IgD-negative memory B cell (primary cell): Measurements from ENCODE around the gene KRT4. TPM values are rescaled to one million over a fixed set of nuclear protein-coding genes. Genes with fewer than 3 reads are reported as not detected.

Experiments
- H3K27ac Mint-ChIP-seq, 3 donors: one replicate each; pipeline ENCODE4 v1.8.0; 2020 to 2022; ENCODE audit warnings: mild to moderate bottlenecking in 3 of 3, mixed read lengths in 3 of 3, moderate library complexity in 1 of 3
- H3K27me3 Mint-ChIP-seq: one replicate; pipeline ENCODE4 v1.8.0; 2021; ENCODE audit warnings: mixed read lengths
- H3K36me3 Mint-ChIP-seq: one replicate; pipeline ENCODE4 v1.8.0; 2020; ENCODE audit warnings: mild to moderate bottlenecking, mixed read lengths
- H3K4me1 Mint-ChIP-seq, 3 donors: one replicate each; pipeline ENCODE4 v1.8.0; 2020 to 2022; ENCODE audit warnings: mixed read lengths in 3 of 3, mild to moderate bottlenecking in 1 of 3
- H3K4me3 Mint-ChIP-seq, 4 donors: one replicate each; pipeline ENCODE4 v1.8.0; 2020 to 2022; ENCODE audit warnings: mild to moderate bottlenecking in 4 of 4, mixed read lengths in 4 of 4, moderate library complexity in 3 of 4
- H3K9me3 Mint-ChIP-seq, 3 donors: one replicate each; pipeline ENCODE4 v1.8.0; 2020 to 2021; ENCODE audit warnings: mixed read lengths in 3 of 3, mild to moderate bottlenecking in 1 of 3
- polyA plus RNA-seq: library from polyadenylated mRNA; unstranded; fragments of 300-500 nt; fragmentation: Illumina TruSeq; gene quantifications from one replicate; pipeline ENCODE4 v1.2.3, GENCODE V29; 2021

The KRT4 gene
- polyA plus RNA-seq, 1 donor from 2014 or later: not detected

GRCh38 chr12:52759218-52759617, 54.7 kb downstream of the KRT4 start:
- H3K27me3 Mint-ChIP-seq: peaks cover 1% of the 10 kb centered on the region
- H3K4me3 Mint-ChIP-seq: no peak overlapping the region
- H3K4me1 Mint-ChIP-seq: no peaks in the 10 kb centered on the region
- H3K27ac Mint-ChIP-seq: no peak overlapping the region
- H3K9me3 Mint-ChIP-seq: peaks cover 3 to 14% (median 4%) of the 10 kb centered on the region in 3 donors
- H3K36me3 Mint-ChIP-seq: no peaks in the 10 kb centered on the region

GRCh38 chr12:52757449-52758176, 56.3 kb downstream of the KRT4 start:
- peaks cover 3 to 14% (median 4%) of the 10 kb centered on the region in 3 donors for H3K9me3 Mint-ChIP-seq
- H3K4me1 Mint-ChIP-seq: no peaks in the 10 kb centered on the region
- H3K27ac Mint-ChIP-seq: no peak overlapping the region

More at GRCh38 chr12:52757449-52758176, 56.3 kb downstream of the KRT4 start:
- Mint-ChIP-seq H3K36me3 (no peaks in the 10 kb centered on the region), H3K27me3 (no peaks in the 10 kb centered on the region), H3K4me3 (no peak overlapping the region)

Other genes with a start within 250 kb of the KRT4 start
- gene KRT74, start 240.3 kb downstream of the KRT4 start, polyA plus RNA-seq: not detected
- not detected for gene KRT72, start 212.7 kb downstream of the KRT4 start, polyA plus RNA-seq
- not detected for gene KRT73, start 195.6 kb downstream of the KRT4 start, polyA plus RNA-seq
- gene KRT2, start 161.9 kb downstream of the KRT4 start, polyA plus RNA-seq: not detected
- gene KRT1, start 133.7 kb downstream of the KRT4 start, polyA plus RNA-seq: 0.25 TPM
- not detected for gene KRT77, start 110.6 kb downstream of the KRT4 start, polyA plus RNA-seq
- gene KRT76, start 36.8 kb downstream of the KRT4 start, polyA plus RNA-seq: not detected
- gene KRT3, start 18.0 kb downstream of the KRT4 start, polyA plus RNA-seq: not detected
- not detected for gene KRT79, start 20.2 kb upstream of the KRT4 start, polyA plus RNA-seq
- not detected for gene KRT78, start 34.9 kb upstream of the KRT4 start, polyA plus RNA-seq
- not detected for gene KRT8, start 91.0 kb upstream of the KRT4 start, polyA plus RNA-seq
- gene KRT18, start 135.0 kb upstream of the KRT4 start, polyA plus RNA-seq: 2.6 TPM
- 104 TPM for gene EIF4B, start 192.3 kb upstream of the KRT4 start, polyA plus RNA-seq
- gene TNS2, start 235.9 kb upstream of the KRT4 start, polyA plus RNA-seq: not detected